ENCODE measurements around the gene ZC2HC1B.

The ZC2HC1B gene

DNA sequence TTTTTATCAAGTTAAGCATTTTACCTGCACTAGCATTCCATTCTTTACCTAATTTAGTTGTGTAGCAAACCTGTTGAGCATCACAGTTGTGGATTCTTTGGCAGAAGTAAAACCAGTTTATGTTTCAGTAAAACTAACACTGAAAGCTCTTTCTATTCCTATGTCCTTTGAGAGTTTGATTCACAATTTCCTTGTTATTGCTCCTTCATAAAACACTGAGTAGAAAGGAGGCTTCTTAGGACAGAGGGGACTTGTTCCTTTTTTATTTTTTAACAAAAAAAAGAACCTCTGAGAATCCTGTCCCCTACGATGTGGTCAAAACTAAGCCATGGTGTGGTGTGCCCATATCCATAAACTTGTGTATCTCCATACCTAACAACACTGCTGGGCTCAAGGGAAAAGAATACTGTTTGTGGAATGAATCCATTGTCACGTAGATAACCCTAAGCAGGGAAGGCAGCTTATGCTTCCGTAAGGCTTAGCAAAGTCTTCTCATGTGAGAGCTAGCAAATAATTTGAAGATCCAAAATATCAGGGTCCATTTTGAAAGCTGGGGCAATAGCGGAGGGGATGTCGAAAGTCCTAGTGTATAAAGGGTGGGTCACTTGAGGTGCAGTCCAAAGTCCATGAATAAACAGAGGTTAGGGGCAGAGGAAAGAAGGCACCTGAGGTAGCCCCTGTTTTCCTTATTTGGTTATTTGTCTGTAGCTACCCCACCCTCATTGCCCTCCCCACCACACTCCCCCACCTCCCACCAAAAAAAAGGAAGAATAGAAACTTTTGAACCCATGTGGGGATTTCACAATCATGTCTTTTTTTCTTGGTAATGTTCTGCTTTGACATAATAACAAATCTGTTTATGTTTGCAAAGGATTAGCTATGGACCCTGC lies 72.7 kb downstream of the ZC2HC1B start:
- DNase-seq: no peak

DNA sequence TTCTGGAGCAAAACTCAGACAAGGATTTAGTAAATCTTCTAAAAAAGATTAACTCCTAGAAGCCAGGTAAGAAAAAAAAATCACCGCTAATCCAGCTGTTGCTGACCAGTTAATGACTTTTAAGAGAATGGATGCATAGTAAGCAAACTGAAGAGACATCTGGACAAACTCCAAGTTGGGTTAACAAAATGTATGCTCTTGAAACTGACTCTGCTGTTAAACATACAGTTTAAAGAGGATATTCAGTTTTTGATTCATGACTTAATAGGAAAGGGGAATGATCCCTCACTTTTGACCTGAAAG lies 73.3 kb downstream of the ZC2HC1B start:
- DNase-seq: no peak

DNA sequence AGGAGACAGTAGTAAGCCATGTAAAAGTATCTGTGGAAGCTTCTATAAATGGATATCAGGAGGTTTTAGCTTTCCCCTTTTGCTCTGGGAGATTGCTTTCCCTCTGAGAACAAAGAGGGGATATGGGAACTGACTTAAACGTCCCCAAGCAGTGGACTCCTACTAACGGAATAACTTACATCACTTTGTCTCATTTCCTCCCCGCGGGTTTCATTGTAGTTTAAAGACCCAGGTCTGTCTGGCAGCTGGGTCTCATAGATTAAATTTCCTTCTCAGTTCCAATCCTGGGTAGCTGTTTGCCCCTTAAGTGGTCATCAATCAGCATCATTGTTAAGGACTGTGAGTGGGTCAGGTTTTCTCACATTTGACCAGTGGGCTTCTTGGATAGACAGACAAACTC lies 75.1 kb downstream of the ZC2HC1B start:
- no peak for DNase-seq

DNA sequence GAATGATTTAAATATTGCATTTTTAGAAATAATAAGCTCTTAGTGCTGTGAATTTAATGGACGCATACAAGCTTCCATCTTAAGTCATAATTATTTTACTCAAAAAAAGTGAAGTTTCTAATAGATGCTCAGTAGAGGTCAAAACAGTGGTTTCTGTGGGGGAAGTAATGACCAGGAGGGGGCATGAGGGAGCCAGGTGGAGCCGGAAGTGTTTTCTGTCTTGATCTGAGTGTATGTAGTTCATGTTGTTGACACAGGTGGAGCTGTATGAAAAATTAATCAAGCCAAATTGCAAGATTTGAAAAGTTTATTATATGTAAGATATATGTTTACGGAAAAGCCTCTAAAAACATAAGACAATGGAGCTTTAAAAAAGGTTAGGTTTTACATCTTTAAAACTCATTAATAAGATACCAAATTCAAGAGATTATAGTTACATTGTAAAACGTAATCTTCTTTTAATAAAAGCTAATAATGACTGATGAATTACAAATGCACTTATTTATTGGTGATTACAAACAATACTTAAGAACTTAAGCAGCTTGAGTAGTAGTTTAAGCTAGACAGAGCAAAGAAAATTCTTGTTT lies 75.8 kb downstream of the ZC2HC1B start:
- no peak for DNase-seq

DNA sequence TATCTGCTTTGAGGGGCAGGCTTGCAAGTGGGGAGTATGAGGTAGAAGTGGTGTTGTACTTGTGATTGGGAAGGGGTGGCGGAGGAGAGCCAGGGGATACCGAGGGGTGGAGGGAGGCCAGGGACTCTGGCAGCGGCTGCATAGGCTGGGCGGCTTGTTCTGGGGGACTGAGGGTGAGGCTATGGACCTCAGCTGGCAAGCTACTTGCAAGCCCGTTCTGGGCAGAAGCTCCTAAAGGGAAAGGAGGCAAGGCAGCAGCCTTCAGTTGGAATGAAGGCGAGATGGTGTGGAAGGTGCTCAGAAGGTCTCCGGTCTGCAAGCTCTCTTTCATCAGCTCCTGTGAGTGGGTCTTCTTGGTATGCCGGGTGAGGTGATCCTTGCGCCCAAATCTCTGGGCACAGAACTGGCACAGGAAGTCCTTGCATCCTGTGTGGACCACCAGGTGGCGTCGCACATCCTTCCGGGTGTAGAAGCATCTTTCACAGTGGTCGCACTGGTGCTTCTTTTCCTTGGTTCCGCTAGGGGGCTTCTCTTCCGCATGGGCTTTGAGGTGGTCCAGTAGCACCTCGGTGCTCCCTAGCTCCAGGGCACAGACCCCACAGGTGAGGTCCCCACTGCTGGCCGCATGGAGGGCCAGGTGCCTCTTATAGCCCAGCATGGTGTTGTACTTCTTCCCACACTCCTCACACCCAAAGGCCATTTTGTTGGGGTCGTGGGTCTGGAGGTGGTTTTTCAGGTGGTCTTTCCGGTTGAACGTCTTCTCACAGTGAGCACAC lies 77.8 kb downstream of the ZC2HC1B start:
- DNase-seq: peak; percentile 7 to 9

DNA sequence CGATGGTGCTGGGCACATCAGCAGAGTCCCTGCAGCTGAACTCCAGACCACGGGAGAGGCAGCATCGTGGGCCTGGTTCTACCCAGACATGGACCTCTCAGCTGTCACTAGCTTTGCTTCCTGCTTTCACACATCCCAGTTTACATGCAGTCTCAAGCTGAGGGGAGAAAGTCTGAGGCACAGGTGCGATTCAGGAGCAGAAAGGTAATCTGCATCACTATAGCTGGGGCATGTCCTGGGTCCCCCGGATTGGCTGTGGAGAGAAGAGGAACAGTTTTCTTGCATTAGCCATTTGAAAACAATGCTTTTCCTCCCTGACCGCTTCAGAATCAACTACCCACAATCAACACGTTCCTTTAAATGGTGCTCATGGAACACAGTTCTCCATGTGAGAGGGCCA lies 83.9 kb downstream of the ZC2HC1B start:
- no peak for DNase-seq

DNA sequence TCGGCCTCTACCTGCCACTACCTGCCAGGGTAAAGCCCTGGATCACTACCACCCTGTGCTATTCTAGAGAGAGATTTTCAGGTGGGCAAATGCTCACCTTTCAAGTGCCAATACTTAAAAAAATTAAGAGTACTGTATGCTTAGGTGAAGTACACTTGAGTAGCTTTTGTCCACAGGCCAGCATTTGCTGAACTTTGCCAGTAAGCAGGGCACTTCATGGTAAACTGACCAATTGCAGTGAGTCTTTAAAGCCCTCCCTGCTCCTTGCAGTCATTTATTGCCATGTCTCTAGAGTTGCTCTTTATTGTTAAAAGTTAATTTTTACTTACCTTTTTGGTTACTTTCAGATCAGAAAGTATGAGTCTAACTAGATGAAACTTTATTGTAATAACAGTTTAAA lies 85.3 kb downstream of the ZC2HC1B start:
- no peak for DNase-seq

DNA sequence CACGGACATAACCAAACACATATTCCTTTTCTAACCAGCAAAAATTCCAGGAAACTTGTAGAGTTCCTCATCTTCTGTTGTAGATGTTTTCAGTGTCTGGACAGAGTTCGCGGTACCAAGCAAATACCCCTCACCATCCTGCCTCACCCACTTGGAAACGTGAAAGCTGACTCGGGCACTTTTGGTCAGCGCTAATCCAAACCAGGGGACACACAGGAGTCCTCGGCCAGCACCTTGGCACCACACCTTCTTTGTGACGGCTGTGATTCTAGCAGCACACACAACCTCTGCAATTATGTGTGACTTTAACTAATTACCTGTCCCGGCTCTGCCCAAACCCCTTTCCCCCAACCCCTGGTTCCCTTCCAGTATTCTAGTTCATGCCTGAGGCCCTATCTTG lies 85.7 kb downstream of the ZC2HC1B start:
- no peak for DNase-seq

DNA sequence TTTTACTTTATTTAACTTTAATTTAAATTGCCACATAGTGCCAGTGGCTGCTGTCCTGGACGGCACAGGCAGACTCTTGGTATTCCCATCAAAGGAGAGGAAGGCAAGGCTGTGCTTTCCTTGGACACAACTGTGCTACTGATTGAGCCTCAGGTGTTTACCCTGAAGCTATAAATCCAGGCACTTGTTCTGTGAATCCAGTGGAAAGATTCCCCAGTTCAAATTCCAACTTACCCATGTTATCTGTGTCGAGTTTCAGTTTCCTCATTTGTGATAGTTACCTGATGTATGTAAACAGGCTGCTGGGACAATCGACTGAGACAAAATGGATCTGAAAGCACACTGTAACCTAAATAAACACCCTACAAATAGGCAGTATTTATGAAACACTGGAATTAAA lies 86.6 kb downstream of the ZC2HC1B start:
- no peak for DNase-seq

DNA sequence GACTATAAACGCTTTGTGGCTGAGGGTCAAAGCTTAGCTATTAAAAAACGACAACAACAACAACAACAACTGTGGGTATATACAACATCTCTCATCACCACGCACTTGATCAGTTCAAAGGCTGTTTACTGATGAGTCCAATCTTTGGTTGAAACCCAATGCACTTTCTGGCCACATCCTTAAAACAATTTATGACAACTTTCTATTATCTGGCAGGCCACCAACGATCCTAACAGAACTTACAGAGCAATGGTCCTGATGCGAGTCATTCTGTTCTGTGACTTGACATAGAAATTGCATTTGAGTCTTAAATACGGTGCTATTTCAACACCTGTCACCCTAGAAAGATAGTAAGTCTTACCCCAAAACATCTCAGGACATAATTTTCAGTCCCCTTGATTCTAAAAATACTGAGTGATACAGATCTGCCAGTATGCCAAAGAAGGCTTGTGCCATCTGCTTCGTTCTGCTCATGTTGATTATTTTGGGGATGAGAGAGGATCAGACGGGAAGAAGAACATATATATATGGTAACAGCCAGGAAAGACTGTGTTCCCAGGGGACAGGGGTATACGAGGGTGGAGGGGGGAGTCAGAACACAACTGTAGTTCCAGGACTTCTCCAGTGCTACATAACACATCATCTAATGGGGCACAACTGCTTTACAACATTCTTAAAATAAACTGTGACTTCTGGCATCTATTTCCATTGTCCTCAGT lies 87.9 kb downstream of the ZC2HC1B start:
- no peak for DNase-seq

DNA sequence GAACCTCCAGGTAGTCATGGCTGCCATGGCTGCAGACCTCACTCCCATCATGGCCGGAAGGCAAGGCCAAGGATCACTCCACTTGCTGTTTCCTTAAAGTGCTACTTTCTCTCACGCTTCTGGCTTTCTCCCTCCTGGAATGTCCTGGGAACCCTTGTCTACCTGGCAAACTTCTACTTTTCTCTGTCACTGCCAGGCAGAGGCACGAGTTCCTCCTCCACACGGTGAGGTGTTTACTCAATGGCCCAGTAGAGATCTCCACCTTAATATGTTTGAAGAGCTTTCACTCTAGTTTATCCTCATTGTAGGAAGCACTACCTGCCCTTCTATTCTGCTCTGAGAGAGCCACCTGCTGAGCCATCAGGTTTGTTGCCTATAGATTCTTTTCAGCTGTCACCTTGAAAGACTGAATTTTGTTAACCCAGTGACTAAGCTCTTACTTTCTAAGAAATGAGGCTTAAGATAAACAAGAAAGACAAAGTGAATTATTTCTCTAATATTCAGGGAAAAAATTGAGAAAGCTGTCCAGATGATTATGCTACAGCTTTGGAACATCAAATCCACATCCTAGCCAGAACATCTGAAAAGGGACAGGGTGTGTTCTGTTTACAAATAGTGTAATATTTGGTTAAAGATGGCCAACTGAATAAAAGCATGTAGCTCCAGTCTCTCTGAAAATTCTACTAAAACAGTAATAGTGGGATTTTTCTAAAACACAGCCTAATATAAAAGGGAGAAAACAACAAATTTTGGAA lies 88.8 kb downstream of the ZC2HC1B start:
- DNase-seq: no peak

DNA sequence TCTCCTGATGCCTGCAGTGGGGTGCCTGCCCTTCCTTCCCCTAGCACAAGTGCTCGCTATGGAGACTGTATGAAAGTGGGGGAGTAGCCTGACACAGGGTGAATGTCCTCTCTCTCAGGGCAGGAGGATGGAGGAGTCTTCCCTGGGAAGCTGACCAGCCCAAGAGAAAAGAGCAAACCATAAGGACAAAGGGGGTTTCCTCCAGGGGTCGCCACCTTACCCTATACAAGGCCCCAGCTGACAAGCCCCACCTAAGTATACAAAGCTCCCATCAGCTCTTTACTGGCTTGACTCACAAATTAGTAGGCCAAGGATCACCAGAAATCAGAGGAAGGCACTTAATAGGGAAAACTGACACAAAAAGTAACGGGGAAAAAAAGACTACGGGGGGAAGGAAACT lies 89.6 kb downstream of the ZC2HC1B start:
- DNase-seq: no peak

DNA sequence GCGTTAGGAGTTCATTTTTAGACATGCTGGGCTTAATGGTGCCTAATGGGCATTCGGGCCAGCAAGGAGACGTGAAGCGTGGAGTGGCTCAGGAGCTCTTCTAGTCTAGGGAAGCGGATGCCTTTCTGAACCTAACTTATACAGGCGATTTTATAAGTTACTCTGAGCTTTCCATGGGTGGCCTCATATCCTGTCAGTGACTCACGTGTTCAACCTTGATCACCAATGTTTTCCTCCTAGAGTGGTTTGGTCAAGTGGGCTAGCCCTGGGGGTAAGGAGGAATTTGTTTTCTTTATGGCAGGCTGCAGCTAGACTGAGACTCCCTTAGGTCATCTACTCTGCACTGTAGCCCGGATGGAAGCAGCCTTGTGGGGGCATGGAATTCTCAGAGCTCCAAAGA lies 91.7 kb downstream of the ZC2HC1B start:
- no peak for DNase-seq

DNA sequence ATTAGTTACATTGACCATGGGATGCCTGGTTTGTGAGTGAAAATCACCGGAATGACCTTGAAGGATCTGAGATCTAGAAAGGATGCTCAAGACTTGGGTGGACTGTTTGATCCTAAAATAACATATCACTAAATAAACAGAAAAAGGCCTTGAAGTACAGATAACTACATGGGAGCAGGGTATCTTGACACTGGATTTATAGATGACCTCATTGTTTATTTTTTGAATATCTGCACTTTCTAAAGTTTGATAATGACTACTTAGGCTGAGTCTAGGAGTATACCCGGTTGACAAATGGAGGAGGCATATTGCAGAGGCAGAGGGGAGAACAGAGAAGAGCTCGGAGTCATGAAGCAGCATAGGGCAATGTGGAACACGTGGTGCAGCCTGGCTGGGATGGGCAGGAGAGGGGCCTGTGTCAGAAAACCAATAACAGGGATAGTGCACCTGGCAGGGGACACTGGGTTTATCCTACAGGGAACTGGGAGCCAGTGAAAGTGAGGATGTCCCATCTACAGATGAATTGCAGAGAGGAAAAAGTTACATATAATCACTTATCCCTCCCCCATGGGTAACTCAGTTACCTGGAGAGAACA lies 93.5 kb downstream of the ZC2HC1B start:
- DNase-seq: no peak

DNA sequence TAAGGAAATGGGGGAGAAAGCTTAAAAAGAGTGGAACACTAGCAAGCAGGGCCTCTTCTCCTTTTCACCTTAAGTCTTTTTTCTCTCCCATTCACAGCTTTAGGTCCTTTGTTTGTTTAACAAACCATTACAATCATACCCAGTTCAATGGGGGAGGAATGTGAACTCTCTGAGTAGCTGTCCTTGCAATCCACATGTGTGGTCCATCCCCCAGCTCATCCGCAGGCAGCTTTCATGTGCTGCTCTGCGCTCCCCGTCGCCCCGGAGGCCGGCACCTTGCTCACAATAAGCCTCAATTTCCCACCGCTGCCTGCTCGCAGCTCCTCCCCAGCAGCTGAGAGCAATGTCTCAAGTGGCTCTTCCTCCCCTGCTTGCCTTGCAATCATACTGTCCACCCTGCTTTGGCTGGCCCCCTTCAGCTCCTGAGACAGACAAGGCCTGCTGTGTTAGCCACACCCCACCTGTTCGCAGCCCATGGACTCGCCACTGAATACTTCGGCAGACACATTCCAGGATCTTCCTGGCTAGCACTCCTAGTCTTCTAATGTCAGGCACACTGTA lies 94.6 kb downstream of the ZC2HC1B start:
- no peak for DNase-seq

DNA sequence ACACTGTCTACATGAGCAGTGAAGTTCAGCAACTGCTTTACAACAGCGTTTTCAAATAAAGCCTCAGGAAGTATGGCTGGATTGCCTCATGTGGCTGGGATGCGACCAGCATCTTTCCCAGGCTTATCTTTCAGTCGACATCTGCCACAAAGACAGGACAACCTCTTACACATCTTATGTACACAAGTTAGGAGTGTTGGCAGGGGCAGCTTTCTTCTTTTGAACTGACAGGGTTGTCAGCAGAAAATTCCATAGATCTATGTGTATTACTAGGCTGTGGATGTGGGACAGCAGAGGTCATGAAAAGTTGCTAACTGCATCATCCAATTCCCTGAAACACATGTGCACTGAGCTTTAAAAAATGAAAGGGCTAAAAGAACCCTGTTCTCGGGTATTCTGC lies 95.7 kb downstream of the ZC2HC1B start:
- DNase-seq: no peak

DNA sequence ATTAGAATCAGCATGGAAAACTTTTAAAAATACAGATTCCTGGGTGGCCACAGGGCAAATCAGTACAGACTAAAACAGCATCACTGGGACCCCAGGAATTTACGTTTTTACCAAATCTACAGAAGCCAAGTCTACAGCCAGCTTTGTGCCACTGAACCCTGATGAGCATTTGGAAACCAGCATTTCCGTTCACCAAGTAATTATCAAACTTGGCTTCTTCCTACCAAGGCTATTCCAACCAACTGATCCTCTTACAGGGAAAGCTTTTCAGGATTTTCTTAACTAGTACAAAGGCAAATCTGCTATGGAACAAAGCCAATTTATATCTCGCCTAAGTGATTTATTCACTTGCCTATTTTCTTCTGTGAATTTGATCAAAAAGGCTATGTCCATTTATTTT lies 96.8 kb downstream of the ZC2HC1B start:
- no peak for DNase-seq

DNA sequence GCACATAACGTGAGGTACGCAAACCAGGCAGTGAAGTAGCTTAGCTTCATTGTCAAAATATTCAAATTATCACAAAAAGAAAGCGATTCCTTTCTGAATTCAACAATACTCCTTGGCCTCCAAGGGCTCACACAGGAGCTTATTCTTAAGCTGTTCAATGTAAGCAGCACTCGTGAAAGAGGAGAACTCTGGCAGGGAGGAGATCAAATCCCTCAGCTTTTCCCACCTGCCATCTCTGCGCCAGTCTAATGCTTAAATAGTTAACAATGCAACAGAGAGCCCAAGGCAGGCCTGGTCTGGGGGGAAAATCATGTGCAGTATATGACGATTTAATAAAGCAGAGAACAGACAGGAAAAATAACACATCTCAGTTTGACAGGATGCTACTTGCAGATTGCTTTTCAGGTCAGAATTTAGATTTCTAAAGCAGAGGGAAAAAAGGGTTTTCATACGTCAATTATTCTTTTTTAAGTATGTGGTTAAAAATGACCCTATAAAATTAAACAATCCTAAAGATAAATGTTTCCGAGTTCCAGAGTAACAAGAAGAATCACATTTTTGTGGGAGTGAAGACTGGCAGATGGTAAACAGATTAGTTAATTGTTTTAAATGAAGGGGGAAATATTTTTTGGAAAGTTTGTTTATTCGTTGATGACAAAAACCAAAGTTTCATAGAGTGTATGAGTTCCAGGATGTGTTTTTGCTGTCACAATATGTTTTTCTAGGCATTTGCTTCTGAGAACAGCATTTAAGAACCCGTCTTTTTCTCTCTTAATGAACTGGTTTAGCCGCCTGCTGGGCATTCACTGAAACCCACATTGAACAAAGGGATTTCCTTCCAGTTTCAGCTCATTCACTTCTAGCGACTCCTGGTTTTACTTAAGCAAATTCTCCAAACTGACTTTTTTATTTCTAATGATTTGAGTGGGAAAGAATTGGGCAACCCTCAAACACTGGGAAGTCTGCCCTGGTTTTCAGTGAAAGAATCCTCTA lies 97.9 kb downstream of the ZC2HC1B start:
- no peak for DNase-seq

DNA sequence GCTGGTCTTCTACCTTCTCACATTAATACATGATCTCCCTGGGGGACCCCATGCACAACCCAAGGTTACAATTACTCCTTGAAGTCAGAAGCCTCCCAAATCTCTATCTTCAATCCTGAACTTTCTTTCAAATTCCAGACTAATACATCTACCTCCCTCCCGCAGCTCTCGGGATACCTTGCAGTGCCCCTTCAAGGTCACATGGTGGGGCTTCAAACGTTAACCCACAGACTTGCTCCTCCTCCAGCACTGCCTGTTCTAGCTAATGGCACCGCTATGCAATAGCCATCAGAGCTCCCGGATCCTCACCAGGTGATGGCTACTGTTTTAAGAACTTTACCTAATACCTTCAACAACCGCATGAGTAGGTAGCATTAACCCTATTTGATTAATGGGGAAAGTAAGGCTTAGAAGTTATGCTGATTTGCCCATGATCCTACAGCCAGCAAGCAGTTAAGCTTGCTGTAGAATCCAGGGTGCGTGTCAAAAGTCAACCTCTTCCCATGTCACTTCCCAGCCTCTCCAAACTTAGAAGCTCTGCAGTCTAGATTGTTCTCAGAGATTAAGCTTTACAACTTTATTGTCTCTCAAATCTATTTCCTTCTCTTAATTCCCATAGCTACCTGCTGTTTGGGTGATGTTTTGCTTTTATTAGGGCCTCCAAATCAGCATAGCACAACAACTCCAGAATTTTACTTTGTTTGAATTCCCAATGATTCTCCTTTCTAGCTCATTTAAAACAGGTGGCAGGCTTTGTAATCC lies 99.1 kb downstream of the ZC2HC1B start:
- DNase-seq: no peak

DNA sequence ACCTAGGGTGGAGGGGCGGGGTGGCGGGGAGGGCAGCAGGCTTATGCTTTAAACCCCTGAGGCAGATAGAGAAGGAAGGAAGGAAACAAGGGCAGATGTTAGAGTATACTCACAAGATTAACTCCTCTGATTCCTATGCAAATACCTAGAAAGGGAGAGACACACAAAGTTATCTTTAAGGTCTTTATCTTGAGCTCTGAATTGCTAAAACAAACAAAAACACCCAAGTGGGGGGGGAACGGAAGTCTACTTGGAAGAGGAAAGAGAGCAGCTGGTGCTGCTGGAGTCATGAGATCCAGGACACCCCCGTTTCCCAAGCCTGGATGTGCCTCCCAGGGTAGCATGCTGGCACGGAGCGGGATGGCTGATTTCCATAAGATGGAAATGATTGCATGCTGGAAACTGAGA lies 100.4 kb downstream of the ZC2HC1B start:
- DNase-seq: no peak
